ENCODE measurements around the gene RNF44. TPM values are rescaled to one million over a fixed set of nuclear protein-coding genes. Genes with fewer than 3 reads are reported as not detected.

RNF44 gene
- total RNA-seq, 1 donor from 2014 or later = 11.7 TPM

DNA sequence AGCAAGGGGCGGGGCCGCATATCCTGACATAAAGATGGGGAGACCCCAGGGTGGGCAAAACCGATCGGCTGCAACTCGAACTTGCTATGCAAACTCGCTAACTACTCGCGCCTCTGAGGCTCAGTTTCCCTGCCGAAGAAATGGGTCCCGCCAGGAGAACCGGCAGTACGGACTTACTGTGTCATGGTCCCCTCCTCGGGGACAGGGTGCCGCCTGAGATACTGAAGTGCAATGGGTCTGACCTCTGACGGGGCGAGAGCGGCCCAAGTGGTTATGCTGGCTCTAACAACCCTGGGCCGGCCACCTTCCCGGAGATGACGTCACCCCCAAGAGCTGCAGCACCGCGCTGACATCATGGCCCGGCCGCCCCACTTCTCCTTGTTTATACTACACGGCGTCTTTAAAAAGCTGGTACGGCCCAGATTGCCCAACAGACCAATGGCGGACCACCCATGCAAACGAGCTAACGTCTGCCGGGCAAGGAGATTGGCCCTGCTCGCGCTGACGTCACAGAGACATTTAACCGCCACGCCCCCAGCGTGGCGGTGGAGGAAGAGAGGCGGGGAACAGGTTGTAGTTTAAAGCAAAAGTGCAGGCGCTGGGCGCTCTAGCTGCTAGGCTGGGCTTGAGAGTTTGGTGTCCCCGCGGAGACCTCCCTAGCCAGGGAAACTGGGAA is 490 bp upstream of the RNF44 start:
- H3K27ac ChIP-seq = peak overlapping the region; percentile 86
- no peak for TF ChIP-seq EZH2 (IDR thresholded peaks at IDR 0.05)
- TF ChIP-seq EZH2phosphoT487 (IDR thresholded peaks at IDR 0.05) = no peak
- TF ChIP-seq, protein P1, sequence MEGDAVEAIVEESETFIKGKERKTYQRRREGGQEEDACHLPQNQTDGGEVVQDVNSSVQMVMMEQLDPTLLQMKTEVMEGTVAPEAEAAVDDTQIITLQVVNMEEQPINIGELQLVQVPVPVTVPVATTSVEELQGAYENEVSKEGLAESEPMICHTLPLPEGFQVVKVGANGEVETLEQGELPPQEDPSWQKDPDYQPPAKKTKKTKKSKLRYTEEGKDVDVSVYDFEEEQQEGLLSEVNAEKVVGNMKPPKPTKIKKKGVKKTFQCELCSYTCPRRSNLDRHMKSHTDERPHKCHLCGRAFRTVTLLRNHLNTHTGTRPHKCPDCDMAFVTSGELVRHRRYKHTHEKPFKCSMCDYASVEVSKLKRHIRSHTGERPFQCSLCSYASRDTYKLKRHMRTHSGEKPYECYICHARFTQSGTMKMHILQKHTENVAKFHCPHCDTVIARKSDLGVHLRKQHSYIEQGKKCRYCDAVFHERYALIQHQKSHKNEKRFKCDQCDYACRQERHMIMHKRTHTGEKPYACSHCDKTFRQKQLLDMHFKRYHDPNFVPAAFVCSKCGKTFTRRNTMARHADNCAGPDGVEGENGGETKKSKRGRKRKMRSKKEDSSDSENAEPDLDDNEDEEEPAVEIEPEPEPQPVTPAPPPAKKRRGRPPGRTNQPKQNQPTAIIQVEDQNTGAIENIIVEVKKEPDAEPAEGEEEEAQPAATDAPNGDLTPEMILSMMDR (IDR thresholded peaks at IDR 0.05) = no peak
- H3F3A ChIP-seq (ENCODE audit: low read depth) = peaks cover 27% of the 10 kb centered on the region
- peak overlapping the region; percentile 72 for H3K4me3 ChIP-seq
- peaks cover 34% of the 10 kb centered on the region for H4K20me1 ChIP-seq (ENCODE audit: low read depth)
- no peaks in the 10 kb centered on the region for H3K36me3 ChIP-seq
- Mint-ChIP-seq H3K9me3 (no peaks in the 10 kb centered on the region), H3K36me3 (peaks cover 5% of the 10 kb centered on the region), H3K27me3 (ENCODE audit: insufficient read depth, low read depth) (peaks cover 15% of the 10 kb centered on the region), H3K4me1 (peaks cover 53% of the 10 kb centered on the region), H3K27ac (peak overlapping the region; percentile 98), H3K4me3 (peak overlapping the region; percentile 99)
- H3K79me2 ChIP-seq (ENCODE audit: low read depth) = peaks cover 43% of the 10 kb centered on the region
- H2AFZ ChIP-seq (replicated peaks) = peak overlapping the region; percentile 68
- H3K27me3 ChIP-seq = peaks cover 12% of the 10 kb centered on the region
- no peaks in the 10 kb centered on the region for H3K9me3 ChIP-seq (ENCODE audit: low read depth)
- peak overlapping the region; percentile 73 for H3K4me2 ChIP-seq
- peaks cover 28% of the 10 kb centered on the region for H3K4me1 ChIP-seq
- peak; percentile 100 for DNase-seq (ENCODE audit: low spot score)
- peak overlapping the region; percentile 53 for H3K9ac ChIP-seq

DNA sequence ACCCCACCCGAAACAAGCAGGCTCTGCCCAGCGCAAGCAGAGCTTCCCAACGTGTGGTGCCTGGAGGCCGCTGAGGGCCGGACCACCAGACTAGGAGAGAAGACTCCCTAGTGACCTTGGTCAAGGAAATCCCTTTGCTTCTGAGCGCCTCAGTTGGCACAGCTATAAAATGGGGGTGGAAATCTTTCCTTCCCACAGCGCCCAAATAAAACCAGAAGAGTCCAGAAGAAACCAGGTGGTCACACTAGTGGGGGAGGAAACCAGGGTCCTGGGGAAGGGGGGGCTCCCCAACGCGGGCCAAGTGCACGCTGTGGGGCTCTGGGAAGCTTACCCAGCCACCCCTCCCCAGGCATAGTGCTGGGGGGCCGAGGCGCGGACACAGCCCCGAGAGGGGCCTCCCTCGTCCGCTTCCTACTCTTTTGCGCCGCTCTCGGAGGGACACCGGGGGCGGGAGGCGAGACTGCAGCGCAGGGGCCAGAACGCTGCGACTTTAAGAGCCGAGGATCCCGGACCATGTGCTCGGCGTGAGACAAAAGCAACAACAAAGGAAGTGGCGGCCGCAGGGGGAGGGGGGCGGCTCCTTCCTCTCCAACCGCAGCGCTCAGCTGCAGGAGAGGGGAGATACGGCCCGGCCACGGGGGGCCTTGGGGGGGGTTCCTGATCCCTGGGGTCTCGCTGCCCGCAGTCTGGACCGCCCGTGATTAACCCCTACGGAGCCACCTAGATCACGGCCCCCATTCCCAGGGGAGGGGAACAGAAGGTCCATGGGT is 885 bp downstream of the RNF44 start:
- Mint-ChIP-seq H3K36me3 (peaks cover 5% of the 10 kb centered on the region), H3K9me3 (no peaks in the 10 kb centered on the region), H3K27ac (peak overlapping the region; percentile 97), H3K27me3 (ENCODE audit: insufficient read depth, low read depth) (peaks cover 11% of the 10 kb centered on the region), H3K4me1 (peaks cover 40% of the 10 kb centered on the region), H3K4me3 (peak overlapping the region; percentile 99)
- TF ChIP-seq EZH2 (IDR thresholded peaks at IDR 0.05) (no peak), EZH2phosphoT487 (IDR thresholded peaks at IDR 0.05) (no peak)
- peak; percentile 93 for DNase-seq (ENCODE audit: low spot score)
- peaks cover 18% of the 10 kb centered on the region for H3K4me1 ChIP-seq
- H3K9ac ChIP-seq = peak overlapping the region; percentile 97
- H4K20me1 ChIP-seq (ENCODE audit: low read depth) = peaks cover 48% of the 10 kb centered on the region
- no peaks in the 10 kb centered on the region for H3K27me3 ChIP-seq
- H3F3A ChIP-seq (ENCODE audit: low read depth) = peaks cover 15% of the 10 kb centered on the region
- H3K36me3 ChIP-seq = no peaks in the 10 kb centered on the region
- peak overlapping the region; percentile 98 for H3K27ac ChIP-seq
- peak overlapping the region; percentile 91 for H3K4me2 ChIP-seq
- H3K9me3 ChIP-seq (ENCODE audit: low read depth) = no peaks in the 10 kb centered on the region
- peak overlapping the region; percentile 27 for H2AFZ ChIP-seq (replicated peaks)
- peaks cover 57% of the 10 kb centered on the region for H3K79me2 ChIP-seq (ENCODE audit: low read depth)
- H3K4me3 ChIP-seq = peak overlapping the region; percentile 72

DNA sequence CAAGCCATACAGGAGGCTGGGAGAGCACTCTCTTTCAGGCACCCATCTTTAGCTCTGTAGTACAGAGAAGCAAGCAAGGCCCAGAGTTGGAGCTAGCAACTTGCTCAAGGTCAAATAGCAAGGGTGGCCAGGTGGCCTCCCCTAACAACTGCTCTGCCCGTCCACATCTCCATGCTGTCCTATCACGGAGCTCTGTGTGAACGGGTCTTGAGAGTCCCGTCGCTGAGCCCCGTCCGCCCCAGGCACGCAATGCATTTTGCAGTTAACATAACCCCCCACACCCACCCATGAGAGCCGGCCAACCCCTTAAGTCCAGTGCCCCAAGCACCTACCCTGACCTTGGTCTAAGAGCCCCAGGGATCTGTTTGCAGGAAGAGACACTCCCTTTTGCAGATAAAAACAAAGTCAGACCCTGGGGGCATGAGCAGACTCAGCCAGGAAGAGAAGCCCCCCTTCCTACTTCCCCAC is 1.5 kb downstream of the RNF44 start:
- peak overlapping the region; percentile 91 for H3K4me2 ChIP-seq
- peak overlapping the region; percentile 72 for H3K4me3 ChIP-seq
- no peaks in the 10 kb centered on the region for H3K27me3 ChIP-seq
- TF ChIP-seq, protein P1 (IDR thresholded peaks at IDR 0.05) = no peak
- TF ChIP-seq EZH2phosphoT487 (IDR thresholded peaks at IDR 0.05) (no peak), EZH2 (IDR thresholded peaks at IDR 0.05) (no peak)
- peak overlapping the region; percentile 97 for H3K9ac ChIP-seq
- H2AFZ ChIP-seq (replicated peaks) = no peak overlapping the region
- peaks cover 5% of the 10 kb centered on the region for H3K36me3 Mint-ChIP-seq
- H3K4me1 Mint-ChIP-seq = peaks cover 36% of the 10 kb centered on the region
- H3K36me3 ChIP-seq = no peaks in the 10 kb centered on the region
- H3K27ac Mint-ChIP-seq = peak overlapping the region; percentile 97
- peaks cover 15% of the 10 kb centered on the region for H3K4me1 ChIP-seq
- H3K9me3 ChIP-seq (ENCODE audit: low read depth) = no peaks in the 10 kb centered on the region
- peak; percentile 20 for DNase-seq (ENCODE audit: low spot score)
- peak overlapping the region; percentile 98 for H3K27ac ChIP-seq
- H3K79me2 ChIP-seq (ENCODE audit: low read depth) = peaks cover 62% of the 10 kb centered on the region
- peaks cover 54% of the 10 kb centered on the region for H4K20me1 ChIP-seq (ENCODE audit: low read depth)
- peaks cover 10% of the 10 kb centered on the region for H3K27me3 Mint-ChIP-seq (ENCODE audit: insufficient read depth, low read depth)
- peak overlapping the region; percentile 99 for H3K4me3 Mint-ChIP-seq
- H3F3A ChIP-seq (ENCODE audit: low read depth) = peaks cover 15% of the 10 kb centered on the region
- H3K9me3 Mint-ChIP-seq = no peaks in the 10 kb centered on the region

Measured in neural progenitor cell (in vitro differentiated cells).